ENCODE results near the gene ASS1.

Gene ASS1

DNA sequence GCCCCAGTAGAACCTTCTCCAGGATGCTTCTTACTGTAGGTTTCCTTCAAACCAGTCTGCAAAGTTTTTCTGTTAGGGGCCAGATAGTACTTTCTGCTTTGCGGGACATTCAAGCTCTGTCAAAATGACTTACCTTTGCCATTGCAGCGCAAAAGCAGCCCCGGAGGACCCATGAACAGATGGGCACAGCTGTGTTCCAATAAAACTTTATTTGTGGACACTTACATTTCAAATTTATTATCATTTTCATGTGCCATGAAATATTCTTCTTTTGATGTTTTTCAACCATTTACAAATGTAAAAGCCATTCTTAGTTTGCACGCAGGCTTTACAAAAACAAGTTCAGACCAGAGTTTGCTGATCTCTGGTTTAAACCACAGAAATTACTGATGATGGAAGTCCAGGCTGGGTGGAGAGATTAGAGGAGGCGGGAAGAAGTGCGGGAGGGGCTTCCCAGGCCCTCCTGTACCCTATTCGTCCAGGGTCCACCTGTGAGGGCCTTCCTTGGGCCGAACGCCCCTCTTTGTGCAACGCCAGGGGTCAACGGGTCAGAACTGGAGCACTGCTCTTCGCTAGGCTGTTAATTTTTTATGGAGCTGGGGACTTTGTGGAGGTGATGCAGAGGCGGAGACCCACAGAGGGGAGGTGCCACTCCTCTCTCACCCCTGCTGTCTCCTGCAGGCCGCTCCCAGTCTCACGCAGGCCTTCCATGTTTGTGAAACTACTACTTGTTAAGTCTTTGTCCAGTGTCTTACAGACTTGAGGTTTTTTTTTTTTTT is 7.6 kb upstream of the ASS1 start:
- DNase-seq: no peak

DNA sequence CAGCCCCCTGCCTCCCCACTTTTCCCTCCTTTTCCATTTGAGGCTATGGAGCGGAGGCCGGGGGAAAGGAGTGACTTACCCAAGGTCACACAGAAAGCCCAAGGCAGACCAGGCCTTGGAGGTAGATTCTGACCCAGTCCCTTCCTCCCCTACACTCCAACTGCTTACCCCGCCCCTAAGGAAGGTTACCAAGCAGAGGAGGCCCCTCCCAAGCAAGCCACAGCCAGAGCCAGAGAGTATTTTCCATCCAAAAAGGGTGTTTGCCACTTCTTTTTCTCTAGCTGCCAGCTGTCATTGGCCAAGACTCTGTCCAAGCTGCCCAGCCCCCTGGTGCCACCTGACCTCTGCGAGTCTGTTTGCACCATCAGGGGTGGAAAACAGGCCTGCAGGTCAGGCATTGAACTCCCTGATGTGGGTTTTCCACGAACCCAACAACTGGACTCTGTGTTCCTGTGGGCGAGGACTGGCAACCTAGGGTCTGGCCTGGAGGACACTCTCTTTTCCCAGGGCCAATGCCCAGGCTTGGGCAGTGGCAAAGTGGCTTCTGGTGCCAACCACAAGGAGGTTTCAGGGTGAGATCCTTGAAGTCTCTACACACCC is 6.3 kb upstream of the ASS1 start:
- no peak for DNase-seq

DNA sequence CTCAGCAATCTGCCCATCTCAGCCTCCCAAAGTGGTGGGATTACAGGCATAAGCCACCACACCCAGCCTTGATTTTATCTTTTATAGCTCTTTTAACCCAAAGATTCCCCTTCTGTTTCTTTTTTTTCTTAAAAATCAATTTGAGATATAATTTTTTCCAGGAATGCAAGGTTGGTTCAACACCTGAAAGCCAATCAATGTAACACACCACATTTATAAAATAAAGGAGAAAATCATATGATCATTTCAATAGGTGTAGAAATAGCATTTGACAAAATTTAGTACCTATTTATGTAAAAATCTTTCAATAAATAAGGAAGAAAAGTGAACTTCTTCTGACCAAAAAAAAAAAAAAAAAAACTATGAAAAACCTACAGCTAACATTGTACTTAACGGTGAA is 3.7 kb upstream of the ASS1 start:
- DNase-seq: no peak

DNA sequence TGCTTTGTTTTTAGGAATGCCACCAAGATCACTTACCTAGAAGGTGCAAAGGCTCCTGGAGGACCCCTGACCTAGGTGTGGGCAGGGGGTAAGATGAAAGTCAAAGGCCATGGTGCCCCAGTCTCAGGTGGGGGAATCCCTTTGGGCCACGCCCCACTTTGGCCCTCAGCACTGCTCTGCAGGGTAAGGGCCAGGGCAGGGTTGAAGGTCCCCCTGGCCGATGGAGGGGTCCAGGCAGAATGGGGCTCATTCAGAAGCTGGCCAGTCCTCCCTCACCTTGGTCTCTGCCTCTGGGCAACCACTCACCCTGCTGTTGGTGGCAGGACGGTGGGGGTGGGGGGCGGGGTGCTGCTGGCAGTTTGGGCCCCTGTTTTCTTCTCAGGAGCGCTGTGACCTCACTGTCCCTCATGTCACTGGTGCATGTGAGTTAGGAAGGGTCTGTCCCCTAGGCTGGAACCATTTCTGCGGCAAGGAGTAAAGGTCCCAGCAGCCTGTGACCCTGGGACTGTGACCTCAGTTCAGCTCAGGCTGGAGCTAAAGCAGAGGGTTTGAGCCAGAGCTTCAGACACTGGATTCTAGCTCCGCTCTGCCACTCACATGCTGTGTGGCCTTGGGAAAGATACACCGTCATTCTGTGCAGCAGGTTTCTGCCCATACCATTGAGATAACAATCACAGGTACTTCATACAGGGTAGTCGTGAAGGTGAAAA is 1.9 kb upstream of the ASS1 start:
- DNase-seq: no peak

DNA sequence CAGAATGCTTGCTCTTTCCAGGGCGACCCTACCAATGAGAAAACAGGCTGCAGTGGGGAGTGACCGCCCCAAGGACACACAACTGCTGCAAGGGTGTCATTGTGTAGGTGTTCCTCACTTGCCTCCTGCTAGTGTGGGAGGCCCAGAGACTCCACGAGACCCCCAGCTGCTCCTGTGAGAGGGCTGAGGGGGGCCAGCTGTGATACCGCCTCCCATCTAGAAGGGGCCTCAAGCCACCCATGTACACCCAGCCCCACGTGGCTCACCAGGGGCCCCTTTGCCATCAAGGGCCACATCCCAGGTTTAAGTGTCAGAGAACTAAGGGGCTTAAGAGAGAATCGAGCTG is 1.3 kb upstream of the ASS1 start:
- no peak for DNase-seq

DNA sequence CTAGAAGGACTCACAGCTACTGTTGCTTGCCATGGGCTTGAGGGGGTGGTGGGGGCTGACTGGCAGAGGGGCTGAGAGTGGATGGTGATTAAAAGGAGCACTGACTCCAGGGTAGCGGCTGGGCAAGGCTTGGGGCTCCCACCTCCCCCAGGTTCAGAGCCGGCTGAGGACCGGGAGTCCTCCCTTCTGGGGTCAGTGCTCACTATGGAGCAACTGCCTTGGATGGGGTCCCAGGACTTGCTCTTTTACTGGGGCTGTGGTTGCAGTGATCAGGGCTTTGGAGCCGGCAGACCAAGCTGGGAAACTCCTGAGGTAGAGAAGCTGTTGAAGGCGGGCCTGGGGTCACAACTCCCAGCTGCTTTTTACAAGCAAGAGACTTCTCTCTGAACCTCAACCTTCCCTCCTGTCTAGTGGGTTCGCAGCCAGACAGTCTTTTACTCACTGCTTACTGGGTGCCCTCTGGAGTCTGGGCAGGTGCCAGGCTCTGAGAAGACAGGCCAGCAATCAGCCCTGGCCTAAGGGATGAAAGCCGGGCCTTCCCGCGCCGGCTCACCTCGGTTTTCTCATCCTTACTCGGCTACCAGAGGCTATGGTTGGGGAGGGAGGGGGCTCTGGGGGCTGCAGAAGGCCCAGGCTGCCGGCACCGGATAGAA is 795 bp upstream of the ASS1 start:
- peak; percentile 43 for DNase-seq

DNA sequence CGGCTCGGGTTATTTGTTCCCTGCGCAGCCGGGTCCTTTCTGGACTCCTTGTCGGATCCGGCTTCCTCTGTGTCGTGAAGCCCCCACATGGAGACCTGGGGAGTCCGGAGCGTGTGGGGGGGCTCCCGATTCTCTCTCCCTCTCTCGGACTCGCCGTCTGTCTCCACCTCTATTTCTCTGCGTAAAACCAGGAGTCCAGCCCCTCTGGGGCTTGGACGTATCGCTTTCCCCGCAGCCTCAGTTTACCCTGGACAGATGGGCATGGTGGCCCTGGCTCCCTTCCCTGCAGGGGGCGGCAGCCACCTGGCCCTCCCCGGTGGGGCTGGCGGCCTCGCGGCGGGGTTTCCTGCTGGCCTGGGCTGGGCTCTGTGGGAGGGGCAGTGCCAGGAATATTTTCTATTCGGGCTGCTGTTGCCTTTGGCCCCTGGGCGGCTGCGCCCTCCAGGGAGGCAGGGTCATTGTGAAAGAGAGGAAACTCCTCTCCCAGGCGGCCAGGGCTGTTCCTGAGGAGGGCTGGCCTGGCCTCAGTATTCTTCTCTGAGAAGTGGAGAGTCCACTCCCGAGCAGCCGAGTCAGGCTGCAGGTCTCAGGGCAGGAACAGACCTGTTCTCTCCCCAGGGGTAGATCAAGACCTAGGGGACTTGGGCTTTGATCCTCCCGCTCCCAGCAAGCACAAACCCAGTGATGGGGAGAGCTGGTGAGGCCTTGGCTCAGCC is 665 bp downstream of the ASS1 start:
- peak; percentile 54 for DNase-seq

DNA sequence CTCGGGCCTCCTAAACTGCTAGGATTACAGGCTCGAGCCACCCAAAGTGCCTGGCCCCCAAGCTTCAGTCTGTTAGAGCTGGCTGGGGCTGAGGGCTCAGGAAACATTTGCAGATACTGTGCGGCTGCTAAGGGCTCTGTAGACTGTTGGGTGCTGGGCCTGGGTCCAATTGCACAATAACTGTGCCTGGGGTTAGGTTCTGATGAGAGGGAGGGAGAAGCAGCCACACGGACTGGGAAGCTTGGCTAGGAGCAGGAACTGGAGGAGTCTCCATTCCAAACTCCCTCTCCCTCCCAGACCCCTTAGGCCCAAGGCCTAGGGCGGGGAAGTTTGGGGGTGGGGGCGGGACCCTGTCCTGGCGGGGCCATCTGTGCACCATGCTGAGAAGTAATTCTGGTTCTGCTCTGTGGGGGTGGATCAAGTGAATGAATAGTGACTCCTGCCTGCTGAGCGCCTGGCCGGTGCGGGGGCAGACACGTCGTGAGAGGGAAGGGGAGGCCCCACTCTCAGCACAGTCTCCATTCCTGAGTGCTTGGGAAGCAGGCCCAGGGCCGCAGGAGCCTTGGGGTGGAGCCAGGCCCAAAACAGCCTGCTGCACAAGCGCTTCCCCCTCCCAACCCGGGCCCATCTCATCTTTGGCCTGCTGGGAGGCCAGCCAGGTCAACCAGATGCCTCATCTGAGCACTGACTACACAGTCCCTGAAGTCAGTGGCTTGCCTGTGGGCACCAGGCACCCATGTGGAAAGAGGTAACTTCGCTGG is 1.5 kb downstream of the ASS1 start:
- peak; percentile 81 for DNase-seq

DNA sequence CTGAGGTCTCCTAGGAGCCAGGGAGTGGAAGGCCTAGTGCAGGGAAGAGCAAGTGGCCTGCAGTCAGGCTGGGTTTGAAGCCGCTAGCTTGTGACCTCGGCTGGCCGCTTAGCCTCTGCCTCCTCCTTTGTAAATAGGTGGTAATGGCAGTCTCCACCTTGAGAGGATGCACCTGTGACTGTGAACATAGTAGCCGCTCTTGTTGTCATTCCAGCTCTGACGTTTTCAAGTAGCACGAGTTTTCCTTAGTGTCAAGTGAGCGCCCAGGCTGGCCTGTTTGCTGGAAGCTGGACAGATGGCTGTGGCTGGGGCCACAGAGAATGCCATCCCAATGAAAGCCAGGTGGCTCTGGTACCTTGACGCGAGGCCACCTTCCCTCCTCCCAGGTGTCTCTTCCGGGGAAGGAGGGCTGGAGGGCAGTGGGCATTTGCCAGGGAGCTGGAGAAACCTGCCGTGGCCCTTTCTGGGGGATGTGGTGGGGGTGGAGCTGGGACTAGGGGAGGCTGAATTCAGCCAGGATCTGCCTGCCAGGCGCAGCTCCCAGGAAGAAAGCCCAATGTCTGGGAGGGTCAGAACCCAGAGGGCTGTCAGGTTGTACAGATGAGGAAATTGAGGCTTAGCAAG is 2.5 kb downstream of the ASS1 start:
- DNase-seq: peak; percentile 80

DNA sequence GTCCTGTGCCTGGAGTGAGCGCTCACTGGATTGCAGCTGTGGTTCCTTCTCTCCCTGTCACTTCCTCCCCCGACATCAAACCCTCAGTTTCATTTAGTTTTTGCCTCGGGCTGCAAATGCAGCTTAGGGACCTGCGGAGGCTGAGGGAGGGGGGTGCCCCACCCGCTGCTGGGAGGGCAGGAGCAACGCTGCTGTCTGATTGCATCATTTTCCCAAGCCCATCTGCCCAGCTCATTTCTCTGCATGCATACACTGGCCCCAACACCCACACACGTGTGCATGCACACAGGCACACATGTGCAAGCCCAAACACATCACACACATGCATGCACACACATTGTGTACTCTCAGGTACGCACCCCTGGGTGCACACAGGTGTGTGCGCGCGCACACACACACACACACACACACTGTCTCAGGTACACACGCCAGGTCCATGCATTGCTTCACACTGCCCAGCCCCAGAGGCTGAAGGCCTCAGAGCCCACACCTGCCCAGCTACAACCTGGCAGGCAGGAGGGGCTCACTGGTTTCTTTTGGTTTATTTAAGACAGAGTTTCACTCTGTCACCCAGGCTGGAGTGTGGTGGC is 3.4 kb downstream of the ASS1 start:
- DNase-seq: peak; percentile 93

DNA sequence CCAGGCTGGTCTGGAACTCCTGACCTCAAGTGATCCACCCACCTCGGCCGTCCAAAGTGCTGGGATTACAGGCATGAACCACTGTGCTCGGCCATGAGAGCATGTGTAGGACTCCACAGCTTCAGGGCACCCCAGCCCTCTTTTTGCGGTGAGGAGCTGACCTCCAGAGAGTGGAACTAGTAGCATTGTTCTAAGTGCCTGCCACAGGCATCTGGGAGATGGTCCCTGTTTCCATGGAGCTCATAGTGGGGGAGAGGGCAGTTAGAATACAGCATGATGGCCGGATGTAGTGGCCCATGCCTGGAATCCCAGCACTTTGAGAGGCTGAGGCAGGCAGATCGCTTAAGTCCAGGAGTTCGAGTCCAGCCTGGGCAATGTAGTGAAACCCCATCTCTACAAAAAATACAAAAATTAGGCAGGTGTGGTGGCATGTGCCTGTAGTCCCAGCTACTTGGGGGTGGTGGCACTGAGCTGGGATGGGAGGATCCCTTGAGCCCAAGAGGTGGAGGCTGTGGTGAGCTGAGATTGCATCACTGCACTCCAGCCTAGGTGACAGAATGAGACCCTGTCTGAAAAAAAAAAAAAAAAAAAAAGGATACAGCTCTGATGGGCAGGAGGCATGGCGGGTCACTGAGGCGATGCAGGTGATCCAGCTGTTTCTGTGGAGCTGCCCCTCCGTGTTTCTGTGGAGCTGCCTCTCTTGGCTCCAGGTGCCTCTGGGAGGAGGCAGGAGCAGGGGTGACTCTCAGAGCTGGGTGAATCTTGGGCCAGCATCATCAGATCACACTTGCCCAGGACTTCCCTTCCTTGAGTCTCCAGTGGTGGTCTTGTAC is 4.2 kb downstream of the ASS1 start:
- DNase-seq: no peak

DNA sequence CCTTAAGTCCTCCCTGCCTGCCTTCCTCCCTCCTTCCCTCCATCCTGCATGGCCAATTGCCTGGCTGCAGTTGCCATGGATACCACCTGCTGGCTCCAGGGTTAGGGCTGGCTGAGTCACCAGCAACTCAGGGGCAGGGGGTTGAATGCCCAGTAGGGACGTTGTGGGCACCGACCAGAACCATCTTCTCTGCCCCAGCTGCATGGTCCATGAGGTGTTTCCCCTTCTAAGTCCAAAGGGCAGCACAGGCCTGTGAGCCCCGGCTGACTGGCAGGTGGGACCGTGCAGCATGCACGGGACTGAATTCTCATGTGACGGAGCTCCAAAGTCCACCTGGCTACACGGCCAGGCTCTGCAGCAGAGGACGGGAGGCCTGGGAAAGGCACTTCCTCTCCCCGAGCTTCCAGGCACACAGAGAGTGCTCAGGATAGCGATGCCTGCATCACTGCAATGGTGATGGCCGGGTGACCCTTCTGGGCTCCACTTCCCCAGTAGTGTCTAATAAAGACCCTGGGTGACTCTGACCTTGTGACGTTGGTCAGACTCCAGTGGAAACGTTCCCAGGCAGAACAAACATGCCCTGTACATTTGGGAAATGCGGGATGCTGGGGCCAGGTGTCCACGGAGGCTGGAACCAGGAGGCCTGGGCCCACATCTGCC is 5.7 kb downstream of the ASS1 start:
- DNase-seq: no peak

DNA sequence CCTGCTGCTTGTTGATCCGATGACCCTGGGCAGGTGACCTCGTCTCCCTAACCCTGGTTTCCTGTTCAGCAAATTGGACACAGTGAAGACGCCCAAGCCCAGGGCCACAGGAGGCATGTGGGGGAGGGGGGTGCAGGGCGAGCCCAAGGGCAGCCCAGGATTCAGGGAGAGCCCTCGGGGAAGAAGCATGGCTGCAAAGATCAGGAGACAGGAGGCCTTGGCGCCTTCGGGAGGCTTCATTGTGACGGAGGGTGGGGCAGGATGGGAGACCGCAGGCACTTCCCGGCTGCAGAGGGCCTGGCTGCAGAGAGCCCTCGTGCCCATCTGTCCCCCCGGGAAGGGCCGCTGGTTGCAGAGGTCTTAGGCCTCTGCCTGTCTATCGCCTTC is 6.2 kb downstream of the ASS1 start:
- DNase-seq: no peak

DNA sequence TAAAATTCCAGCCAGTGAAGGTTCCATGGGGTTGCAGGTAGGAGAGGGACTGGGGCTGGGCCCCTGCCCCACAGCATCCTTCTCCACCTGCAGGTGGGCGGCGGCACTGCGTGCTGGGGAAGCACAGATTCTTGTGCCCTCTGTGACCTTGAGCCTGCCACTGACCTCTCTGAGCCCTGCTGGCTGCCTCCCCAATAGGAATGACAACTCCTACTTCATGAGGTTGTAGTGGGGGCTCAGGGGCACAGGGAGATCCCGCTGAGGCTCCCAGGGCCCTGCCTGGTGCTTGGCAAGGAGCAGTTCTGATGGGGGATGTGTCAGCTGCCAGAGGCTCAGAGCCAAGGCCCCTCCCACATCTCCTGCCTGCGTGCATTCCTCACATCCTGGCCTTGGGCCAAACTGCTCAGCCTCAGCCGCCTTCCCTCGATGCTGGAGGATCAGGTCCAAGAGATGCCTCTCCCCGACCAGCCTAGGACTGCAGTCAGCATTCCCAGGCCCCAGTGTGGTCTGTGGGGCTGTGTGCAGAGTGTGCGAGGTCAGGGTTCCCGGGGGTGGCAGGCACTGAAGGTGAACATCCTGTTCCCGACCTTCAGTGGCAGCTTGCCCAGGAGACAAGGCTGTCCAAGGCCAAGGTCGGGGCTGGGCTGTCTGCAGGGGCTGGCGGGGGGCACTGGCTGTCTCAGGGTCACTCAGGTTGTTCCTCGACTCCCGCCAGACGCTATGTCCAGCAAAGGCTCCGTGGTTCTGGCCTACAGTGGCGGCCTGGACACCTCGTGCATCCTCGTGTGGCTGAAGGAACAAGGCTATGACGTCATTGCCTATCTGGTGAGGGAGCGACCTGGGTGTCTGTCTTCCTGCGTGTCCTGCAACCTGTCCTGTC is 7.0 kb downstream of the ASS1 start:
- DNase-seq: peak; percentile 95

DNA sequence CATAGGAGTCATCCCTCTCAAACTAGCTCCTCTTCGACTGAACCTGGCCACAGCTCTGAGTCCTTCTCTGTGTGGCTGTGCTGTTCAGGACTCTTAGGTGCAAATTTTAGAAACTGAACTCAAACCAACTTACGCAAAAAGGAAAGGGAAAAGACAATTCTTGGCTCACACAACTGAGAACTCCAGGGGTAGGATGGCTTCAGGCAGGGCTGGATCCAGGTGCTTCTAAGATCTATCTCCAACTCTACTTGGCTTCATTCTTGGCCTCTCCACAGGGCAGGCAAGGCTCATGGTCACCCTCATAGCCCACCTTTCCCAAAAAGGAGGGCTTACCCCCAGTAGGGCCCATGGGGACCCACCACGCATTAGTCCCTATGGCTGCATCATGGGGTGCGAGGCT is 8.1 kb downstream of the ASS1 start:
- DNase-seq: no peak

DNA sequence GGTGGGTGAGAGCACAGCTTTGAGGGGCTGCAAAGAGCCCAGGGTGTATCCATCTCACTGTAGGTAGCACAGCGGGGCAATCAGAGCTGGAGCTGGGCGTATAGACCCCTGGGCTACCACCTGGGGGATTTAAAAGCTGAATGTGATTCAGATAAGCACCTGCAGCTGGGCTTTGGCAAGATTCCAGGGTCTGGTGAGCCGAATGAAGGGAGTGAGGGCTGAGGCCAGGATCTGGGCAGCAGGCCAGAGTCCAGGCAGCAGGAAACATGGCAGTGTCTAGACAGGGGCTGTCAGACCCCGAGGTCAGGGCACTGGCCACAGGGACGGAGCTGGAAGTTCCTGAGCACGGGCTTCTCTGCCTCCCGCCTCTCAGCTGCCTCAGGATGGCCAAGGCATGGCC is 8.7 kb downstream of the ASS1 start:
- peak; percentile 95 for DNase-seq

DNA sequence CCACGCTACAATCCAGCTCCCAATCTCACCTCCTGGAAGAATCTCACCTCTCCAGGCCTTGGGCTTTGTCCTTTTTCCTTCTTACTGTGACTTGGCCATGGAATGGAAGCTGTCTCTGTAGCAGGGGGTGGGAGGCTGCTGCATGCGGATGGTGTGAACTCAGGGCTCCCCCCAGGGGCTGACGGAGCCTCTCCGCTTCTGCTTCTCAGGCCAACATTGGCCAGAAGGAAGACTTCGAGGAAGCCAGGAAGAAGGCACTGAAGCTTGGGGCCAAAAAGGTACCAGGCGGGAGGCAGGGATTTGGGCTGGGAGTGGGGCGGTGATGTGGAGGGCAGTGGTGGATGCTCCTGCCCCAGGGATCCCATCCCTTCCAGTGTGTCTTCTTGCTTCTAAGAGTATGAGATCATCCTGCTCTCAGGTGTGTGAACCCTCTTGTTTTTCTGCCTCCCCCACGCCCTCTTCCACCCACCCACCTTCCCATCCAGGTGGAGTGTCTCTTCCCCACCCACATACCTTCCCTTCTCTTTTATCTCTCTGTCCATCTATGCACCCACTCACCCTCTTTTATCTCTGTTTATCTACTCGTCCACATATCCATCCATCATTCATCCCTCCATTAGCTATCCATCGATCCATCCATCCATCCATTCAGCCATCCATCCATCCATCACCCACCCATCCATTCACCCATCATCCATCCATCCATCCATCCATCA is 9.5 kb downstream of the ASS1 start:
- DNase-seq: no peak

DNA sequence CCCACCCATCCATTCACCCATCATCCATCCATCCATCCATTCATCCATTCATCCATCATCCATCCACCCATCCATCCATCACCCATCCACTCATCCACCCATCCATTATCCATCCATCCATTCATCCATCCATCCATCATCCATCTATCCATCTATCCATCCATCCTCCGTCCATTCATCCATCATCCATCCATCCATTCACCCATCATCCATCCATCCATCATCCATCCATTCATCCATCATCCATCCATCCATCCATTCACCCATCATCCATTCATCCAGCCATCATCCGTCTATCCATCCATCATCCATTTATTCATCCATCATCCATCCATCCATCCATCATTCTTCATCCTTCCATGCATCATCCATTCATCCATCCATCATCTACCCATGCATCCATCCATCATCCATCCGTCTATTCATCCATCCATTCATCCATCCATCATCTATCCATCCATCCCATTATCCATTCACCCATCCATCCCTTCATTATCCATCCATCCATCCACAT is 10.1 kb downstream of the ASS1 start:
- DNase-seq: no peak

Measured in RPMI8226 (cell line).